Measurements from ENCODE around the gene RAB11FIP2. TPM values are rescaled to one million over a fixed set of nuclear protein-coding genes. Genes with fewer than 3 reads are reported as not detected.

The RAB11FIP2 gene
- total RNA-seq, 1 experiment from 2014 or later: 18.4 TPM

DNA sequence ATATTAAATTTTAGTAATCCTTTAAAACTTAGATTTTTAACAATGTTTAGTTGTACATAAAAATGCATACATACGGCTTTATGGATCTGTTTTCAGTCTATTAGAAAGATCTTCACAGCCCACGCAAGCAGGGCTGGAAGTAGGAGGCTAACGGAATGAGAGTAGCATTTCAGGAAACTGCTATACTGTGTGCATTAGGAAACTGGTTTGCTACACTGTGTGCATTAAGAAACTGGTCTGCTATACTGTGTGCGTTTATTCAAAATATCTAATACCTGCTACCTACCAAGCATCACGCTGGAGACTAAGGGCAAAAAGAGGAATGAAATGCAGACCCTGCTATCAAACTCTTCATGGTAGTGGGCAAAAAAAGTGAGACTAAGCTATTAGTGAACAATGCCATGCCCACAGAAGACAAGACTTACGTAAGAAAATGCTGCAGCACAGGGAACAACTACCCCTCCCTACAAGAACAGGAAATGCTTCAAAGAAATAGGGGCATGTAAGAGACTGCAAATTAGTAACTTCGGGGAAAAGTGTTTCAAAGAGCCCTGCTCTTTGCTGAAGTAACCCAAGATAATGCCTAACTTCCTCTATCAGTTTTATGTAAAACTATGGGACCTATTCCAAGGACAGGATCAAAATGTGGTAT is 11.3 kb downstream of the RAB11FIP2 start:
- H2AK5ac ChIP-seq (ENCODE audit: insufficient read length, low read length): no peak overlapping the region
- H2BK12ac ChIP-seq (ENCODE audit: insufficient read length, low read depth, low read length): no peak overlapping the region
- no peak overlapping the region for H3K4me3 Mint-ChIP-seq
- peaks cover 0 to 4% (median 0%) of the 10 kb centered on the region in 3 experiments; a peak in 2 of 7 replicates for H3K36me3 Mint-ChIP-seq (ENCODE audit: insufficient read depth in 1 of 3, low read depth in 3 of 3)
- H3K9me3 ChIP-seq (ENCODE audit: control insufficient read depth, low read depth, low read length): no peaks in the 10 kb centered on the region
- H3K79me2 ChIP-seq (ENCODE audit: insufficient read depth, low read length): no peaks in the 10 kb centered on the region
- no peak for TF ChIP-seq CTCF (conservative IDR thresholded peaks at IDR 0.05)
- H4K91ac ChIP-seq (ENCODE audit: insufficient read length, low read depth, low read length): no peak overlapping the region
- DNase-seq: no peak
- H4K5ac ChIP-seq (ENCODE audit: insufficient read length, low read depth, low read length): no peak overlapping the region
- no peak overlapping the region for H2BK120ac ChIP-seq (ENCODE audit: low read depth, low read length, poor library complexity, severe bottlenecking)
- no peak overlapping the region for H3K9ac ChIP-seq (ENCODE audit: extremely low read depth, insufficient read length, low read length)
- no peaks in the 10 kb centered on the region for H3K79me1 ChIP-seq (ENCODE audit: insufficient read depth, low read depth, low read length, poor library complexity, severe bottlenecking)
- H2BK20ac ChIP-seq (ENCODE audit: low read depth, low read length, poor library complexity, severe bottlenecking): no peak overlapping the region
- H3K27me3 Mint-ChIP-seq (ENCODE audit: low read depth): no peaks in the 10 kb centered on the region
- H3K4me1 ChIP-seq (ENCODE audit: insufficient read depth, low read length): no peaks in the 10 kb centered on the region
- no peak overlapping the region for H3K14ac ChIP-seq (ENCODE audit: insufficient read depth, low read length)
- no peaks in the 10 kb centered on the region for H3K9me3 Mint-ChIP-seq
- H3K4ac ChIP-seq (ENCODE audit: low read depth, low read length): no peak overlapping the region
- H3K27ac ChIP-seq (ENCODE audit: insufficient read length, low read depth, low read length): no peak overlapping the region
- peaks cover 10 to 14% of the 10 kb centered on the region in 2 experiments for H3K4me1 Mint-ChIP-seq
- H4K8ac ChIP-seq (replicated peaks; ENCODE audit: insufficient read length, low read depth, low read length): no peak overlapping the region
- H2AFZ ChIP-seq (ENCODE audit: low read length): no peak overlapping the region
- H3K18ac ChIP-seq (ENCODE audit: insufficient read length, low read depth, low read length): no peak overlapping the region
- no peak overlapping the region for H3K56ac ChIP-seq (ENCODE audit: insufficient read length, low read depth, low read length)
- H4K20me1 ChIP-seq (ENCODE audit: control insufficient read depth, insufficient read depth, insufficient read length): no peaks in the 10 kb centered on the region
- no peak overlapping the region for H2BK15ac ChIP-seq (ENCODE audit: low read depth, low read length)
- H3T11ph ChIP-seq (ENCODE audit: low read length): no peak overlapping the region
- no peaks in the 10 kb centered on the region for H3K23me2 ChIP-seq (ENCODE audit: insufficient read length, low read depth, low read length, poor library complexity, severe bottlenecking)
- H3K4me2 ChIP-seq (ENCODE audit: insufficient read depth, insufficient read length, low read length): no peak overlapping the region
- no peak overlapping the region for H3K23ac ChIP-seq (ENCODE audit: insufficient read length, low read depth, low read length)
- H3K27me3 ChIP-seq (ENCODE audit: insufficient read depth, low read length): no peaks in the 10 kb centered on the region
- no CpG with 5 or more reads among the region's 7 CpGs for WGBS (ENCODE audit: extremely low coverage, insufficient read length, low lambda C conversion rate)
- no peak overlapping the region for H3K27ac Mint-ChIP-seq
- H2BK5ac ChIP-seq (ENCODE audit: insufficient read length, low read length): no peak overlapping the region
